Tibial artery (tissue), 4 donors: Measurements from ENCODE around the gene BOLA1.

Source experiments
- DNase-seq, 2 donors: peaks; one replicate each; pipeline ENCODE4 v3.0.0-alpha.2; 2019
- H3K27ac ChIP-seq, 2 donors: fragments of 200-600 bp; sonication (generic) in 1 of 2; 1 replicate in 1 of 2; 2 replicates in 1 of 2; pipeline ENCODE4 v1.5.1; 2018 to 2019; ENCODE audit warnings: mild to moderate bottlenecking in 1 of 2
- H3K27me3 ChIP-seq, 2 donors: fragments of 200-600 bp; sonication (generic) in 1 of 2; one replicate each; pipeline versions ENCODE4 v1.5.1 to v1.6.0; 2016 to 2019
- H3K36me3 ChIP-seq, 3 donors: fragments of 200-600 bp; sonication (generic) in 2 of 3; one replicate each; pipeline ENCODE4 v1.5.1; 2016 to 2019; ENCODE audit warnings: mild to moderate bottlenecking in 2 of 3
- H3K4me1 ChIP-seq, 4 donors: fragments of 200-600 bp; sonication (generic) in 2 of 4; 1 replicate in 3 of 4; 2 replicates in 1 of 4; pipeline ENCODE4 v1.5.1; 2016 to 2019
- H3K4me3 ChIP-seq, 2 donors: fragments of 200-600 bp; sonication (generic) in 1 of 2; 1 replicate in 1 of 2; 2 replicates in 1 of 2; pipeline ENCODE4 v1.5.1; 2018 to 2019; ENCODE audit warnings: mild to moderate bottlenecking in 2 of 2
- H3K9me3 ChIP-seq, 3 donors: fragments of 200-600 bp; sonication (generic) in 1 of 3; one replicate each; pipeline ENCODE4 v1.5.1; 2016 to 2019
- CTCF ChIP-seq, 2 experiments: fragments of 200-600 bp in 1 of 2; fragments of 450-650 bp in 1 of 2; IDR thresholded peaks; one replicate each; pipeline ENCODE4 v1.5.1; 2017 to 2019; ENCODE audit warnings: antibody characterized with exemption in 2 of 2, mild to moderate bottlenecking in 1 of 2, moderate library complexity in 1 of 2
- intact Hi-C: fragments of 100-400 bp; cut with DNase I; formaldehyde crosslinking; loops from one replicate; pipeline ENCODE4 v1.15.0; 2023; ENCODE audit warnings: low total_unique reads

Gene BOLA1

GRCh38 chr1:149940427-149940826 is 41.1 kb downstream of the BOLA1 start:
- Histone ChIP-seq H3K9me3 (no peaks in the 10 kb centered on the region), H3K36me3 (peaks cover 15 to 23% (median 18%) of the 10 kb centered on the region in 3 donors), H3K27me3 (no peaks in the 10 kb centered on the region), H3K27ac (peak overlapping the region in 1 of 2 donors; percentile 90), H3K4me1 (peaks cover 0 to 33% (median 25%) of the 10 kb centered on the region in 4 donors), H3K4me3 (no peak overlapping the region)
- intact Hi-C loops, result no loop called here
- DNase-seq, result no peak
- no peak for TF ChIP-seq CTCF (IDR thresholded peaks at IDR 0.05)

GRCh38 chr1:149942207-149942606 is 42.8 kb downstream of the BOLA1 start:
- Histone ChIP-seq H3K9me3 (no peaks in the 10 kb centered on the region), H3K27ac (peak overlapping the region in 1 of 2 donors; percentile 16), H3K4me1 (peaks cover 0 to 22% (median 17%) of the 10 kb centered on the region in 4 donors), H3K36me3 (peaks cover 32 to 40% (median 35%) of the 10 kb centered on the region in 3 donors), H3K27me3 (no peaks in the 10 kb centered on the region), H3K4me3 (no peak overlapping the region)
- no peak for DNase-seq
- intact Hi-C loops, result no loop called here
- no peak for TF ChIP-seq CTCF (IDR thresholded peaks at IDR 0.05)

- peak overlapping the region in 1 of 2 donors; percentile 16 for H3K27ac ChIP-seq
- H3K4me3 ChIP-seq, result no peak overlapping the region
- TF ChIP-seq CTCF (IDR thresholded peaks at IDR 0.05), result no peak
- H3K9me3 ChIP-seq, result no peaks in the 10 kb centered on the region
- no peak for DNase-seq
- peaks cover 36 to 47% (median 39%) of the 10 kb centered on the region in 3 donors for H3K36me3 ChIP-seq
- H3K27me3 ChIP-seq, result no peaks in the 10 kb centered on the region
- H3K4me1 ChIP-seq, result peaks cover 0 to 15% (median 10%) of the 10 kb centered on the region in 4 donors
- intact Hi-C loops, result no loop called here
Observed at GRCh38 chr1:149942885-149943284, 43.5 kb downstream of the BOLA1 start.

GRCh38 chr1:149945206-149945605 is 45.8 kb downstream of the BOLA1 start:
- Histone ChIP-seq H3K36me3 (peaks cover 54 to 70% (median 58%) of the 10 kb centered on the region in 3 donors), H3K27me3 (no peaks in the 10 kb centered on the region), H3K4me3 (no peak overlapping the region), H3K4me1 (no peaks in the 10 kb centered on the region), H3K27ac (no peak overlapping the region), H3K9me3 (no peaks in the 10 kb centered on the region)
- intact Hi-C loops, result no loop called here
- DNase-seq, result no peak
- no peak for TF ChIP-seq CTCF (IDR thresholded peaks at IDR 0.05)

- Histone ChIP-seq H3K4me3 (no peak overlapping the region), H3K27ac (no peak overlapping the region), H3K36me3 (peaks cover 44 to 56% (median 51%) of the 10 kb centered on the region in 3 donors), H3K4me1 (no peaks in the 10 kb centered on the region), H3K9me3 (no peaks in the 10 kb centered on the region), H3K27me3 (no peaks in the 10 kb centered on the region)
- intact Hi-C loops, result no loop called here
- TF ChIP-seq CTCF (IDR thresholded peaks at IDR 0.05), result no peak
- DNase-seq, result no peak
Observed at GRCh38 chr1:149949911-149950310, 50.5 kb downstream of the BOLA1 start.
